Spleen (tissue), 11 donors: Measurements from ENCODE around the gene MCM3AP. TPM values are rescaled to one million over a fixed set of nuclear protein-coding genes. Genes with fewer than 3 reads are reported as not detected.
A peak's percentile ranks its signal among the peaks of the same experiment; 100 is the strongest.

Experiments used
- DNase-seq: peaks from one replicate; pipeline ENCODE4 v3.0.0-alpha.2; 2020
- H3K27ac ChIP-seq, 8 donors: fragments of 200-600 bp; sonication (generic) in 7 of 8; 1 replicate in 4 of 8; 2 replicates in 4 of 8; pipeline versions ENCODE4 v1.5.0 to v1.8.0; 2016 to 2021; ENCODE audit warnings: inconsistent platforms in 4 of 8, mild to moderate bottlenecking in 4 of 8, moderate library complexity in 1 of 8
- H3K27me3 ChIP-seq, 7 donors: fragments of 200-600 bp; sonication (generic) in 6 of 7; replicated peaks in 1 of 7; 1 replicate in 4 of 7; 2 replicates in 3 of 7; pipeline versions ENCODE4 v1.5.0 to v1.8.0; 2016 to 2021; ENCODE audit warnings: inconsistent platforms in 3 of 7, mild to moderate bottlenecking in 1 of 7
- H3K36me3 ChIP-seq, 6 donors: fragments of 200-600 bp; sonication (generic) in 5 of 6; 1 replicate in 4 of 6; 2 replicates in 2 of 6; pipeline versions ENCODE4 v1.5.0 to v1.8.0; 2016 to 2021; ENCODE audit warnings: inconsistent platforms in 2 of 6
- H3K4me1 ChIP-seq, 6 donors: fragments of 200-600 bp; sonication (generic) in 5 of 6; 1 replicate in 3 of 6; 2 replicates in 3 of 6; pipeline versions ENCODE4 v1.5.0 to v1.8.0; 2016 to 2021; ENCODE audit warnings: inconsistent platforms in 3 of 6
- H3K4me3 ChIP-seq, 8 donors: fragments of 200-600 bp; sonication (generic) in 7 of 8; 1 replicate in 4 of 8; 2 replicates in 4 of 8; pipeline versions ENCODE4 v1.5.0 to v1.8.0; 2016 to 2021; ENCODE audit warnings: inconsistent platforms in 4 of 8, mild to moderate bottlenecking in 4 of 8, moderate library complexity in 2 of 8
- H3K9me3 ChIP-seq, 8 donors: fragments of 200-600 bp; sonication (generic) in 7 of 8; 1 replicate in 4 of 8; 2 replicates in 4 of 8; pipeline versions ENCODE4 v1.5.0 to v1.8.0; 2016 to 2021; ENCODE audit warnings: inconsistent platforms in 4 of 8
- POLR2A ChIP-seq, 3 donors: fragments of 450-650 bp; IDR thresholded peaks; one replicate each; pipeline ENCODE4 v1.5.1; 2017; ENCODE audit warnings: antibody characterized with exemption in 3 of 3, mild to moderate bottlenecking in 1 of 3
- POLR2AphosphoS5 ChIP-seq, 3 donors: sonication (generic); formaldehyde crosslinking; IDR thresholded peaks; one replicate each; pipeline ENCODE4 v1.5.1; 2017; ENCODE audit warnings: antibody characterized with exemption in 3 of 3
- WGBS, 5 donors: extraction: QIAGEN DNeasy Blood & Tissue Kit in 3 of 5; methylation state at CpG; one replicate each; pipeline versions ENCODE4 v1.1.5 to v1.1.7; 2013 to 2018; 5-methylcytosine and 5-hydroxymethylcytosine counted together
- intact Hi-C: fragments of 100-400 bp; cut with DNase I; formaldehyde crosslinking; loops from one replicate; pipeline ENCODE4 v1.15.0; 2023; ENCODE audit warnings: low total_unique reads
- polyA plus RNA-seq, 3 donors: library from polyadenylated mRNA; stranded (reverse); fragments of 200-250 nt; gene quantifications; one replicate each; pipeline ENCODE4 v1.2.1, GENCODE V29; 2013
- total RNA-seq, 7 donors: library from RNA; depleted of rRNA in 3 of 7; stranded (reverse); fragments of >200 nt in 3 of 7; fragmentation: NEBNext Ultra II Directional in 4 of 7; extraction: Animal tissue kit (Norgen Biotek cat#: 25700) in 4 of 7; gene quantifications; one replicate each; pipeline versions ENCODE4 v1.1.0 to v1.2.1, GENCODE V29; 2016 to 2021
- TF ChIP-seq, protein P1 (sequence below), 11 experiments: fragments of 200-600 bp in 7 of 11; fragments of 450-650 bp in 4 of 11; sonication (generic) in 4 of 11; IDR thresholded peaks in 8 of 11; conservative IDR thresholded peaks in 3 of 11; 1 replicate in 7 of 11; 2 replicates in 4 of 11; pipeline versions ENCODE4 v1.4.0 to v1.8.0; 2016 to 2021; ENCODE audit warnings: antibody characterized with exemption in 11 of 11, inconsistent platforms in 4 of 11, mild to moderate bottlenecking in 1 of 11
- donor health status: healthy with polysubstance abuse.
- donor health status: DM: no; HTN: no; CAD: no; lungs with moderate emphysema.
- donor health status: DM: no; HTN: no; CAD: no.
- donor health status: Bipolar disorder and iron deficiency.
- donor health status: healthy.
- donor health status: DM: no; HTN: no; CAD: no.
- donor health status: DM: yes; HTN: yes; CAD: no.

MCM3AP gene
- total and polyA plus RNA-seq, 10 donors: 35.2 to 144 (median 103) TPM

GRCh38 chr21:46212721-46213484, 72.5 kb downstream of the MCM3AP start:
- H3K9me3 ChIP-seq: no peaks in the 10 kb centered on the region
- H3K36me3 ChIP-seq: peaks cover 0 to 98% (median 33%) of the 10 kb centered on the region in 6 donors
- no peak overlapping the region for H3K27ac ChIP-seq
- no peaks in the 10 kb centered on the region for H3K27me3 ChIP-seq
- H3K4me1 ChIP-seq: no peaks in the 10 kb centered on the region
- DNase-seq: peak; percentile 67
- H3K4me3 ChIP-seq: no peak overlapping the region
- TF ChIP-seq POLR2AphosphoS5 (IDR thresholded peaks at IDR 0.05): no peak
- 93 to 97% (median 94%) methylated on average over 12 to 18 of the region's 18 CpGs for WGBS, 5 donors
- intact Hi-C loops: no loop called here

DNA sequence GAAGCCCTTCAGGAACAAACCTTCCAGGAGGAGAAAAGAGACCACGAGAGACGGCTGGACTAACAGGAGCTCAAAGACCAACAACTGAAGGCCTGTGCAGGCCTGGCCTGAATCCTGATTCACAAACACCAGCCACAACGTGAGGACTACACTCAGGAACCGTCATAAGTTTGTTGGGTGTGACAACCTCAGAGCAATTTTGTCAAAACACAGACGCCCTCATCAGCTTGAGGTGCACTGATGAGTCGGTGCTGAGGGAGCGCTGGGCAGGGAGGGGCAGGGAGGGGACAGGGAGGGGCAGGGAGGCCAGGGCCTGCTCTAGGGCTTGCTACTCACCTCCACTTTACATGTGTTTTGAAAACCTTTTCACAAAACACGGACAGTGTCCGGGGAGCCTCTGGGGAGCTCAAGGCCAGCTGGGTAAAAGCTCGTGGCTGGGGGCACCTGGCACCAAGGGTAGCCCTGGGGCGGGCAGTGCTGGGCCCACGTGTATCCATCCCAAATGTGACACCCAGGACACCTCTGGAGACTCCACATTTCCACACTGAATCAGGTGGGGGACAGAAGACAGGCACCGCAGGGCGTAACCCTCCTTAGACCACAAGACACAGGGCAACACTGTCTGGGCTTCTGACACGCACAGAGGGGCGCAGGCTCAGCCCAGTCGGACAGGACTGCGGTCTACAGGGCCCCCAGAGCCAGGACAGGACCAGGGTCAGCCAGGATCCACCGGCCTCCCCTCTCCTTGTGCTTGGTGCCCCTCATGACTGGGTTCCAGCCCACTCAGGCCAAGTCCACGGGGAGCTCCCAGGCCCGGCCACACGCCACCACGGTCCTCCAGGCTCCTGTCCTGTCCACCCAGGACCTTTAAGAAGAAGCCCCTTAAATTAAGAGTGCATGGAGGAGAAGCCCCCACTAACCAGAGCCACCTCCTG, 73.4 kb downstream of the MCM3AP start:
- WGBS, 5 donors: 89 to 94% (median 90%) methylated on average over 21 to 23 of the region's 23 CpGs
- Histone ChIP-seq H3K9me3 (no peaks in the 10 kb centered on the region), H3K27ac (no peak overlapping the region), H3K4me1 (no peaks in the 10 kb centered on the region), H3K36me3 (peaks cover 0 to 98% (median 39%) of the 10 kb centered on the region in 6 donors), H3K27me3 (no peaks in the 10 kb centered on the region), H3K4me3 (no peak overlapping the region)
- intact Hi-C loops: no loop called here
- DNase-seq: peak; percentile 55
- no peak for TF ChIP-seq POLR2A (IDR thresholded peaks at IDR 0.05)
- TF ChIP-seq, protein P1, sequence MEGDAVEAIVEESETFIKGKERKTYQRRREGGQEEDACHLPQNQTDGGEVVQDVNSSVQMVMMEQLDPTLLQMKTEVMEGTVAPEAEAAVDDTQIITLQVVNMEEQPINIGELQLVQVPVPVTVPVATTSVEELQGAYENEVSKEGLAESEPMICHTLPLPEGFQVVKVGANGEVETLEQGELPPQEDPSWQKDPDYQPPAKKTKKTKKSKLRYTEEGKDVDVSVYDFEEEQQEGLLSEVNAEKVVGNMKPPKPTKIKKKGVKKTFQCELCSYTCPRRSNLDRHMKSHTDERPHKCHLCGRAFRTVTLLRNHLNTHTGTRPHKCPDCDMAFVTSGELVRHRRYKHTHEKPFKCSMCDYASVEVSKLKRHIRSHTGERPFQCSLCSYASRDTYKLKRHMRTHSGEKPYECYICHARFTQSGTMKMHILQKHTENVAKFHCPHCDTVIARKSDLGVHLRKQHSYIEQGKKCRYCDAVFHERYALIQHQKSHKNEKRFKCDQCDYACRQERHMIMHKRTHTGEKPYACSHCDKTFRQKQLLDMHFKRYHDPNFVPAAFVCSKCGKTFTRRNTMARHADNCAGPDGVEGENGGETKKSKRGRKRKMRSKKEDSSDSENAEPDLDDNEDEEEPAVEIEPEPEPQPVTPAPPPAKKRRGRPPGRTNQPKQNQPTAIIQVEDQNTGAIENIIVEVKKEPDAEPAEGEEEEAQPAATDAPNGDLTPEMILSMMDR (IDR thresholded peaks at IDR 0.05 in 8 of 11, conservative IDR thresholded peaks at IDR 0.05 in 3 of 11): no peak
- no peak for TF ChIP-seq POLR2AphosphoS5 (IDR thresholded peaks at IDR 0.05)

- intact Hi-C loops: no loop called here
- Histone ChIP-seq H3K9me3 (no peaks in the 10 kb centered on the region), H3K4me3 (no peak overlapping the region), H3K4me1 (no peaks in the 10 kb centered on the region), H3K36me3 (peaks cover 0 to 100% (median 44%) of the 10 kb centered on the region in 6 donors), H3K27me3 (no peaks in the 10 kb centered on the region), H3K27ac (no peak overlapping the region)
- DNase-seq: peak; percentile 47
- 92 to 98% (median 95%) methylated on average over 7 of the region's 7 CpGs for WGBS, 5 donors
- TF ChIP-seq POLR2AphosphoS5 (IDR thresholded peaks at IDR 0.05): no peak
- no peak for TF ChIP-seq POLR2A (IDR thresholded peaks at IDR 0.05)
- TF ChIP-seq, protein P1 (IDR thresholded peaks at IDR 0.05 in 8 of 11, conservative IDR thresholded peaks at IDR 0.05 in 3 of 11): no peak
Observed at GRCh38 chr21:46211376-46211775, 74.0 kb downstream of the MCM3AP start.

DNA sequence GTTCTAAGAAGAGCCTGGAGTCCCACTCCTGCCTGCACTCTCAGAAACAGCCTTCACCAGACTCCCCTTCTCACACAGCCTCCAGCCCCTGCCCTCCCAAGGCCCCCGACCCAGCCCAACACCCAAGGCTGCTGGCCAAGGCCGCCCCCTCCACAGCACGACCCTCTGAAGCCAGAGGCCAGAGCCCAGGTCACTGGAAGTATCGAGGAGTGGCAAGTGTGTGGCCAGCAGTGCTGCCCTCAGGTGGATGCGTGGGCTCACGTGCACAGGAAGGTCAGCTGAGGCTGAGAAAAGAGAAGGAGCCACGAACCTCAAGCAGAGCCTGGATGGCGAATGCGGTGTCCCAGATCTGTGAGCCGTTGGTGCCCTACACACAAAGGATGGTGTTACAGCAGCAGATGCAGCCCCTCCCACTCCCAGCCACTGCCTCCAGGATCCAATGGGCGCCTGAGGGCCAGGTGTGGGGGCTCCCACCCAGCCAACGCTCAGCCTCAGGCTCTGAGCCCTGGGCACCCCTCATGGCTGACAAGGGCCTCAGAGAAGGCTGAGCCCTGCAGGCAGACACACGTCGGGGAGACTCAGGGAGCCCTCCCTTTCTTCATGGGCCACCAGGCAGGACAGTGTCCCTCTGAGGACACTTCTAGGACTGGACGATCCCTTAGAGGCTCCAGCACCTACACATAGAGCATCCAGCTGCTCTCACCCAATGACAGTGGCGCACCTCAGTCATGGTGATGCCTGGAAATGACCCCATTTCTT, 74.9 kb downstream of the MCM3AP start:
- intact Hi-C loops: no loop called here
- H3K27me3 ChIP-seq: no peaks in the 10 kb centered on the region
- no peaks in the 10 kb centered on the region for H3K4me1 ChIP-seq
- peak; percentile 47 for DNase-seq
- no peaks in the 10 kb centered on the region for H3K9me3 ChIP-seq
- no peak overlapping the region for H3K27ac ChIP-seq
- H3K36me3 ChIP-seq: peaks cover 0 to 100% (median 49%) of the 10 kb centered on the region in 6 donors
- no peak for TF ChIP-seq POLR2A (IDR thresholded peaks at IDR 0.05)
- TF ChIP-seq, protein P1 (IDR thresholded peaks at IDR 0.05 in 8 of 11, conservative IDR thresholded peaks at IDR 0.05 in 3 of 11): no peak
- no peak for TF ChIP-seq POLR2AphosphoS5 (IDR thresholded peaks at IDR 0.05)
- H3K4me3 ChIP-seq: no peak overlapping the region
- WGBS, 5 donors: 84 to 93% (median 91%) methylated on average over 13 to 16 of the region's 16 CpGs
